ENCODE data around the gene PGS1.

DNA sequence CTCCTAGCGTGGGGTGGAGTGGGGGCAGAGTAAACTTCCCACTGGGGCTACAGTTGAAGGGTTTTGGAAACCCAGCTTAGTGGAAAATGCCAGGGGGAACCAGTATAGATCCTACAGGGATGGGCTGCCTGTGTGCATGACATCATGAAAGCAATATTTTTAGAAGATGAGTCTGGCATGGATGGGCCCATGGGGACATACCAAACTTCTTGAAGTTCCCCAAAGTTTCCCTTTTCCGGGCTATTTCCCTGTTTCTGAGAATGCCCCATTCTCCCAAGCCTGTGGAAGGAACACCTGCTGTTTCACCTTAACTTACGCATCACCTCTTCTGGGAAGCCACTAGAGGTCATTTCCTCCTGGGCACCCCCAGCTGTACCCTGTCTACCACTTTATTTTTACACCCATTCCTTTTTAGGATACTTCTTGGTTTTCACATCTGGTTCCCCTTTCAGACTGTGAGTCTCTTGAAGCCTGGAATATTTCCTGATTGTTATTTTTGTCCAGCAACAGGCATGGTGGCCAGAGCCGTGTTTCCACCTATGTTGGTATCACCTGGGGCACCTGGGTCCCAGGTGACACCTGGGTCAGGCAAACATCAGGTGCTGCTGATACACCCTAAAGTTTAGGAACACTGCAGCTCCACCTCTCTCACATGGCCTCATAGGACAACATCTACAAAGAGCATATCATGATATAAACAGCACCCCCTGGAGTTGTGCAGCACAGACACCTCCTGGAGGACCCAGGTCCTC, 28.4 kb upstream of the PGS1 start:
- TF ChIP-seq CTCF (IDR thresholded peaks at IDR 0.05) (no peak), EZH2 (IDR thresholded peaks at IDR 0.05) (no peak), EZH2phosphoT487 (IDR thresholded peaks at IDR 0.05) (no peak)
